ENCODE measurements around the gene ANKRD44.

- TF ChIP-seq CTCF (IDR thresholded peaks at IDR 0.05; ENCODE audit: low read depth, low read length, poor library complexity, severe bottlenecking) (no peak), EZH2phosphoT487 (IDR thresholded peaks at IDR 0.05; ENCODE audit: borderline replicate concordance, low read length) (no peak)
Measured at GRCh38 chr2:197128897-197129296, 181.7 kb downstream of the ANKRD44 start.

All from DOHH2 (cell line).